GM20000 (cell line): Measurements from ENCODE around the gene TEKT5.

Experiments used
- DNase-seq: peaks from one replicate; pipeline ENCODE4 v3.0.0; 2012; ENCODE audit warnings: low spot score
- CTCF ChIP-seq: IDR thresholded peaks from 2 replicates; pipeline ENCODE4 v1.5.1; 2012; ENCODE audit warnings: mild to moderate bottlenecking, control low read depth; ENCODE audit errors: extremely low read depth, missing control alignments

TEKT5 gene

DNA sequence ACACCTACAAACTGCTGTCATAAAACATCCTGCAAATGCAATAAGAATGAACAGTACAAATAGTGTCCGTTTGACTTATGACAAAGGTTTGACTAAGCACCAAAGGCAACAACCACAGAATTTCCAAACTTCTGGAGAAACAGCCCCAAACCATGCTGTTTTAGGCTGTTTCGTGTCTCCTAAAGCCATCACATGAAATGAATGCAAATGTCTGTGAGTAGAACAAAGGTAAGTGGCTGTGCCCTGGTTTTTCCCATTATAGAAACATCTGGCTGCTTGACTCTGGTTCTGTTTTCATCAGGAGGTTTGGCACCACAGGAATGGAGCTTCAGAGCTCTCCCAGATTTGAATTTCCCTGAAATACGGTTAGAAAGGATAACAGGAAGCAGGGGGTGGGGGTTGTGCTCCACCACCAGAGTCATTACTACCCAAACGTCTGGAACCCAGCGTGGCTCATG, 109.7 kb downstream of the TEKT5 start:
- no peak for TF ChIP-seq CTCF
- no peak for DNase-seq

GRCh38 chr16:10583269-10583668, 111.5 kb downstream of the TEKT5 start:
- no peak for TF ChIP-seq CTCF
- no peak for DNase-seq

GRCh38 chr16:10581507-10581906, 113.2 kb downstream of the TEKT5 start:
- no peak for DNase-seq

GRCh38 chr16:10580883-10581247, 113.9 kb downstream of the TEKT5 start:
- no peak for DNase-seq
- TF ChIP-seq CTCF = no peak

More at GRCh38 chr16:10581507-10581906, 113.2 kb downstream of the TEKT5 start:
- no peak for TF ChIP-seq CTCF

GRCh38 chr16:10579965-10580882, 114.5 kb downstream of the TEKT5 start, which contains the start of gene EMP2:
EMP2 (minus strand) TSS chr16:10580598; CDS start chr16:10547617, 32,981 bp downstream.
- DNase-seq = peak; percentile 70

GRCh38 chr16:10579575-10579964, 115.2 kb downstream of the TEKT5 start:
- no peak for TF ChIP-seq CTCF
- DNase-seq = no peak

More at GRCh38 chr16:10579965-10580882, 114.5 kb downstream of the TEKT5 start, which contains the start of gene EMP2:
- TF ChIP-seq CTCF = no peak
